HG03342 (cell line): Measurements from ENCODE around the gene SZT2.

ENCODE experiments used
- ATAC-seq: cut with Tn5 transposase; IDR thresholded peaks from one replicate; pipeline ENCODE4 v1.9.1; 2021; ENCODE audit warnings: mild to moderate bottlenecking, moderate library complexity; ENCODE audit not compliant: unreplicated experiment

SZT2 gene

GRCh38 chr1:43421976-43422750 is 32.5 kb downstream of the SZT2 start:
- ATAC-seq = no peak

DNA sequence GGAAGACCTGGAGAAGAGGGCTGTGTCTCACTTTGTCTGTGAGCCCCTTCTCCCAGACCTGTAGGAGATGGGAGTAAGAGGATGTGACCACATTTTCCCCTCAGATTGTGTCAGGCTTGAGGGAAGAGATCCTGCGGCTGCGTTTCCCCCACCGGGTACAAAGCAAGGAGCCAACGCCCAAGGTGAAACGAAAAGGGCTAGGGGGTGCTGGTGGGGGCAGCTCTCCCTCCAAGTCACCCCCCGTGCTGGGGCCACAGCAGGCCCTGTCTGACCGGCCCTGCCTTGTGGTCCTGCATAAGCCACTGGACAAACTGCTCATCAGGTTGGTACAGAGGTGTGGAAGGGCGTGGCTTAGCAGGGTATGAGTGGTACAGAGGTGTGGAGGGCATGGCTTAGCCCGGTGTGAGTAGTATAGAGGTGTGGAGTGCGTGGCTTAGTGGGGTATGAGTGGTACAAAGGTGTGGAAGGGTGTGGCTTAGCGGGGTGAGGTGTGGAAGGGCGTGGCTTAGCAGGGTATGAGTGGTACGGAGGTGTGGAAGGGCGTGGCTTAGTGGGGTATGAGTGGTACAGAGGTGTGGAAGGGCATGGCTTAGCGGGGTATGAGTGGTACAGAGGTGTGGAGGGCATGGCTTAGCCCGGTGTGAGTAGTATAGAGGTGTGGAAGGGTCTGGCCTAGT is 33.4 kb downstream of the SZT2 start:
- ATAC-seq = no peak

GRCh38 chr1:43423672-43424550 is 34.2 kb downstream of the SZT2 start:
- ATAC-seq = no peak

- no peak for ATAC-seq
Observed at GRCh38 chr1:43425045-43425444, 35.3 kb downstream of the SZT2 start.

DNA sequence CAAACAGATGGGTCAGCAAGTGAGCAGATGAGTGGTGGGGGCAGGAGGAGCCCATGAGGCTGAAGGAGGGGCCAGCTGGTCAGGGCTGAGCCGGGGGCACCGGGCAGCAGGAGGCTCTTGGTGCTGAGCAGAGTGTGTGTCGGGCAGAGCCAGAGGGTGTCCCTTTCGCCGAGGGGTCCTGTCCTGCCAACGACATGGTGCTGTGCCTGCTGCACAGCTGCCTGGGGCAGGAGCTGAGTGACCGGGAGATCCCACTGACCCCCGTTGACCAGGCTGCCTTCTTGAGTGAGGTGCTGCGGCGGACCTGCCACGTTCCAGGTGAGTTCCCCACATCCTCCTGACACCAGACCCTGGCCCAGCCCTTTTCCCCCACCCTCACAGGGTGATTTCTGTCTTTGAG is 36.5 kb downstream of the SZT2 start:
- no peak for ATAC-seq

DNA sequence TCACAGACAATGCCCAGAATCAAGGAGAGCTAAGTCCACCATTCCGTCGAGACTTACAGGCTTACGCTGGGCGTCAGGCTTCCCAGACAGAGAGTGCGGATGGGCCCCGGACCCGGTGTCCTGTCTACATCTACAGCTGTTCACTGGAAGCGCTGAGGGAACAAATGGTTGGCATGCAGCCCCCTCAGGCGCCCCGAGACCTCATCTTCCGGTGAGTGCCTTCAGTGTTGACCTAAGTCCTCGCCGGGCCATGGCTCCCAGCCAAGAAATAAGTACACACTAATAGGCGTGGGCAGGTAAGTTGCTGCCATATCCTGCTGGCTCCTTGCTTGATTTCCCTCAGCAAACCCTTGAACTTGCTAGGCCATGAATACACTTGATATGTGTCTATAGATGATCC is 37.8 kb downstream of the SZT2 start:
- no peak for ATAC-seq

DNA sequence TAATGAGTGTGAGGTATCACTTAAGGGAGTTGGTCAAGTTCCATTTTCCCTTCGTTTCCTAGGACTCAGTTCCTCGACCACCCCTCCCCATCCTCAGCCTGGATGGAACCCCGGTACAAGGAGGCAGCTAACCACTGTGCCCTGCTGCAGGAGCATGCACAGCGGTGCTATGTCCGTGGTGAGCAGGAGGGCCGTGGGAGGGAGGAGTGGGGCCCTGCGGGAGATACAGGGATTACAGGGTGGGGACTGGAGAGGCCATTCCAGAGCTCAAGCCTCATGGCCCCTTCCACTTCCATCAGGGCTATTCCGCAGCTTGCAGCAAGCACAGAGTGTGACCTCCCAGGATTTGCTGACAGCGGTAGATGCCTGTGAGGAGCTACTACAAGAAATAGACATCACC is 38.2 kb downstream of the SZT2 start:
- no peak for ATAC-seq

GRCh38 chr1:43430831-43431230 is 41.1 kb downstream of the SZT2 start:
- no peak for ATAC-seq

DNA sequence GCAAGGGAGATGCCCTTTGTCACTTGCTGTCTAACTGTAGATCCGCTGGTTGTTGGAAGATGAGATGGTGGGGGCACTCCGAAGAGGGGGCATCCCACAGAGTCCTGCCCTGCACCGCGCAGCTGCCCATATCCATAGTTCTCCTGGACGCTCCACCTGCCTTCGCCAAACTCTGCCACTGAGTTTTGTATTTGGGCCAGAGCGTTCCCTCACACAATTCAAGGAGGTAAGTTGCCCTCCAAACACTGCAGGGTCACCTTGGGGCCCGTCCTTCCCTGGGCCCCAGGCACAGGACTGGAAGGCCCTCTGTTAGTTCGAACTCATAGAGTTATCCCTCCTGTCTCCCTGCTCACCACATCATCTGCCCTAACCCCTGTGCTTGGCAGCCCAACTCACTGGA is 42.0 kb downstream of the SZT2 start:
- ATAC-seq = no peak

DNA sequence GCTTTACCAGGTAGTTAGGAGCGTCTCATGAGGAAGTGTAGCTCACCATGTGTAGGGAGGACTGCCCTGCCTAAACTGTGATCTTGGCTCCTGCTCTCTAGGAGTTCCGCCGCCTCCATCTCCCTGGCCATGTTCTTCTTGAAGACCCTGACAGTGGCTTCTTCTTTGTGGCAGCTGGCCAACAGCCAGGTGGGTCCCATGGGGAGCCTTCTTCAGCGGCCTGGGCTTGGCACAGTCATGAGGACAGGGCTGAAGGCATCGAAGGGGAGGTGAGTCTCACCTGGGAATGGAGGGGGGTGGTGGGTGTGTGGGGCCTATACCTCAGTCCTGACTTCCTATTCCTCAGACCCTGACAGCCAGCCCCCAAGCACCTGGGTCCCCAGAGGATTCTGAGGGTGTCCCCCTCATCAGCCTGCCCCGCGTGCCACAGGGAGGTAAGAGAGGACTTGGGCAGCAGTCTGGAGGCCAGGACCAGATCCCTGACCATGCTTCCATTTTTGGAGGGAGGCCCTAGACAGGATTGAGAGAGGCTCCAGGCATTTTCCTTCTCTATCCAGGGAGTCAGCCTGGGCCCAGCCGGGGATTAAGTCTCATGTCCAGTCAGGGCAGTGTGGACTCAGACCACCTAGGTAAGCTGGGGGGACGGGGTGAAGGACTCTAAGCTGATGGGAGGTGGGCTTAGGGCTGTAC is 42.6 kb downstream of the SZT2 start:
- no peak for ATAC-seq

- ATAC-seq = no peak
Observed at GRCh38 chr1:43432907-43433306, 43.2 kb downstream of the SZT2 start.

DNA sequence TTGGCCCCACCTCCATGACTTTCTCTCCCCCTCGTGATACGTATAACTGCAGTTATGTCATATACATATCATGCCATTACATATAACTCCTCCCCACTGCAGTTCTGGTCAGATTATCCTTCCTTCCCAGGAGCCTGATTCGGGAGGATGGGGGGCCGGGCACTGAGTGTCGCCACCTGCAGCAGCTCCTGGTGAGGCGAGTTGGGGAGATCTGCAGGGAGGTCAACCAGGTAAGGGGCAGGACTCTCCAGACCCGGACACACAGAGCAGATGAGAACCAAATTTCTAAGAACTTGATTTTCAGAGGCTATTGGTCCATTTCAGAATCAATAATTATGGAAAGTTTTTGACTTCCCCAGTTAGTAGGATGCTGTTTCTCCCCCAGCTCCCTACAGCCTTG is 44.6 kb downstream of the SZT2 start:
- no peak for ATAC-seq

- no peak for ATAC-seq
Observed at GRCh38 chr1:43435146-43436145, 45.7 kb downstream of the SZT2 start.

- ATAC-seq = no peak
Observed at GRCh38 chr1:43436371-43436770, 46.7 kb downstream of the SZT2 start.

DNA sequence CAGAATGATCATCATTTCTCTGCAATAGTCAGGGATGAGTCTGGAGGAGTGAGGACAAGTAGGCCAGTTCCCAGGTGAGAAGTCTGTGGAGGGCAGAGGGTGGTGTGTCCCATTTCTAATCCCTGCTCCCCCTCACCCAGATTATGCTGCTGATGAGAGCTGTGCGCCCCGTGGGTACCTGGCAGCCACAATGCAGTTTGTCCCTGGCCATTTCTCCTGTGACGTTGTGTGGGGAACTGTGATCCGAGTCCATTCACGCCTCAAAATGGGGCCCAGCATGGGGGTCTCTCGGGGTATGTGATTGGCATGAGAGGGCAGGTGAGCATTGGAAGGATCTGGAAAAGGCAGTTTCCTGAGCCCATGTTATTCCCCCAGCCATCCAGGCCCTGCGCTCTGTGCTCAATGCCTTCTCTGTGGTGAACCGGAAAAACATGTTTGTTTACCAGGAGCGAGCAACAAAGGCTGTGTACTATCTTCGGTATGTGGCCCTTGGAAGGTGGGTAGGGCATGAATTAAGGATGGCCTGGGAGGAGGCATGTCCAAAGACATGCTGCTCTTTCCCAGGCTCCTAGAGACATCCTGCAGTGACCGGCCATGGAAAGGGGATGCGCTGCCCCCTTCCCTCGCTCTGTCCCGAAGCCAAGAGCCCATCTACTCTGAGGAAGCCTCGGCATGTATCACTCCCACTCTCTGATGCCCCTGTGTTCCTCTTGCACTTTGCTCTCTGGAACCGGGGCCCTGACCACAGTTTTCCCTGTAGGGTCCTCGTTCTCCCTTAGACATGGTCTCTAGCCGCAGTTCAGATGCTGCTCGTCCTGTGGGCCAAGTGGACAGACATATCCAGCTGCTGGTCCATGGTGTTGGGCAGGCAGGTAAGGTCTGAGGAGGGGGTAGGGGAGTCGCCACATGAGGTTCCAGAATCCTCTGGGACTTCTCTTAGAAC is 47.6 kb downstream of the SZT2 start:
- ATAC-seq = no peak

GRCh38 chr1:43438006-43438405 is 48.3 kb downstream of the SZT2 start:
- ATAC-seq = no peak

GRCh38 chr1:43438576-43438952 is 48.9 kb downstream of the SZT2 start:
- ATAC-seq = no peak

DNA sequence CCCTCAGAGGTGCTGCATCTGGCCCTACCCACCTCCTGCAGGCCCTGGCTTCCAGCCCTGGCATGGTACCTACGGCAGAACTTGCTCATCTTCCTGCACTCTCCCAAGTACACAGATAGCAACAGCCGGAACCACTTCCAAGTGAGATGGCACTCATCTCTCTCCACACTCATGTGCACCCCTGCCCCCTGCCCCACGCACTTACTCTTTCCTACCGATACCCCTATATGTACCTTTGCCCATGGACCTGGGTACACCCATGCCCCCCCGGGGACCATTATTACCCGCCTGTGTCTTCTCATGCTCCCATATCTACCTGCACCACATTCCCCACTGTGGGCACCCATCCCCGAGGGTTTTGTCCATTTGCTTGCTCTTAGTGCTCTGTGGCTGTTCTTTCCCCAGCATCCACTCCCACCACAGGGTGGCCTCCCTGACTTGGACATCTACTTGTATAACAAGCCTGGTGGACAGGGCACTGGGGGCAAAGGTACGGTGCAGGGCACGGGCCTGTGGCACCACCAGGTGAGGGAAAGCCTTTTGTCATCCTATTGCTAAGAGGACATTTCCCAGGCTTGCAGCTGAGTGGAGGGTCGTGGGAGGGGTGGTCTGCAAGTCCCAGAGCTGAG is 49.4 kb downstream of the SZT2 start:
- ATAC-seq = no peak
